Mucosa of stomach (tissue), 1 donor: Measurements from ENCODE around the gene PRR5.
"Not testable (repeated sequence)": the region's sequence is repeated elsewhere in the genome, so short reads cannot be mapped to it uniquely, and the experiment has no call there.

Experiments
- H3K27me3 ChIP-seq: one replicate; pipeline ENCODE4 v1.7.0; 2013; ENCODE audit warnings: mild to moderate bottlenecking, low read length; ENCODE audit not compliant: control insufficient read depth, insufficient read depth
- H3K36me3 ChIP-seq: one replicate; pipeline ENCODE4 v1.7.0; 2013; ENCODE audit warnings: low read length; ENCODE audit not compliant: control insufficient read depth, insufficient read depth
- H3K4me1 ChIP-seq: one replicate; pipeline ENCODE4 v1.7.0; 2013; ENCODE audit warnings: mild to moderate bottlenecking, low read length; ENCODE audit not compliant: control insufficient read depth, insufficient read depth
- H3K4me3 ChIP-seq: one replicate; pipeline ENCODE4 v1.7.0; 2013; ENCODE audit warnings: low read length
- H3K9ac ChIP-seq: one replicate; pipeline ENCODE4 v1.7.0; 2013; ENCODE audit warnings: mild to moderate bottlenecking, low read length, moderate library complexity
- H3K9me3 ChIP-seq: one replicate; pipeline ENCODE4 v1.7.0; 2013; ENCODE audit warnings: mild to moderate bottlenecking, low read length, moderate library complexity; ENCODE audit not compliant: control insufficient read depth
- donor health status: Pancreatic carcinoma.

Gene PRR5

DNA sequence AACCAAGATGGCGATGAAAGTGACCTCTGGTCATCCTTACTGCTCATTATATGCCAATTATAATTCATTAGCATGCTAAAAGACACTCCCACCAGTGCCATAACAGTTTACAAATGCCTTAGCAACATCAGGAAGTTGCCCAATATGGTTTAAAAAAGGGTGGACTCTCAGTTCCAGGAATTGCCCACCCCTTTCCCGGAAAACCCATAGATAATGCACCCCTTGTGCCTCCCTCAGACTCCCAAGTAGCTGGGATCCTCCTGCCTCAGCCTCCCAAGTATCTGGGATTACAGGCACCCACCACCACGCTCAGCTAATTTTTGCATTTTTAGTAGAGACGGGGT, 45.8 kb downstream of the PRR5 start:
- H3K9me3 ChIP-seq, H3K4me3 ChIP-seq, H3K9ac ChIP-seq, H3K27me3 ChIP-seq, H3K36me3 ChIP-seq: not testable (repeated sequence)
- H3K4me1 ChIP-seq: peaks cover 14% of the 10 kb centered on the region

DNA sequence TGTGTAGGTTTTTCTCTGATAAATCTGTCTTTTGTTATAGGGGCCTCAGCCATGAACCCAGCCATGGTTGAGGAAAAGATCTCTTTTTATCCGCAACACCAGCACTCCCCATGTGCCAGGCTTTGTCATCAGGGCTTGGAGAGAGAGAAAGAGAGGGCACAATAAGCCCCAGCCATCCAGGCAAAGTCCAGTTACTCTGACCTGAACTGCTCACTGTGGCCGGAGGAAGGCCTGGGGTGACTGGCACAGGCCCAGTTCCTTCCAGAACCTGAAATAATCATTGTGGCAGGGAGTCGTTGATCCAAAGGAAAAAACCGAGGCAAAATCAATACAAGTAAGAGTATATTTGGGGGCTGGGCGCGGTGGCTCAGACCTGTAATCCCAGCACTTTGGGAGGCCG, 46.5 kb downstream of the PRR5 start:
- Histone ChIP-seq H3K4me1 (peaks cover 17% of the 10 kb centered on the region), H3K27me3 (peaks cover 5% of the 10 kb centered on the region), H3K9me3 (no peaks in the 10 kb centered on the region), H3K36me3 (no peaks in the 10 kb centered on the region), H3K4me3 (no peak overlapping the region), H3K9ac (no peak overlapping the region)

DNA sequence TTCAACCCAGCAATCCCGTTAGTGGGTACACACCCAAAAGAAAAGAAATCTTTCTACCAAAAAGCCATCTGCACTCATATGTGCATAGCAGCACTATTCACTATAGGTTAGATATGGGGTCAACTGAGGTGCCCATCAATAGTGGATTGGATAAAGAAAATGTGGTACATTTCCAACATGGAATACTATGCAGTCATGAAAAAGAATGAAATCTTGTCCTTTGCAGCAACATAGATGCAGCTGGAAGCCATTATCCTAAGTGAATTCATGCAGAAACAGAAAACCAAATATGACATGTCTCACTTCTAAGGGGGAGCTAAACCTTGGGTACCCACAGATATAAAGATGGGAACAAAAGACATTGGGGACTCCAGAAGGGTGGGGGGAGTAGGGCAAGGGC, 48.5 kb downstream of the PRR5 start:
- Histone ChIP-seq H3K4me3 (no peak overlapping the region), H3K27me3 (peaks cover 5% of the 10 kb centered on the region), H3K9ac (no peak overlapping the region), H3K9me3 (no peaks in the 10 kb centered on the region), H3K4me1 (peaks cover 35% of the 10 kb centered on the region), H3K36me3 (no peaks in the 10 kb centered on the region)

DNA sequence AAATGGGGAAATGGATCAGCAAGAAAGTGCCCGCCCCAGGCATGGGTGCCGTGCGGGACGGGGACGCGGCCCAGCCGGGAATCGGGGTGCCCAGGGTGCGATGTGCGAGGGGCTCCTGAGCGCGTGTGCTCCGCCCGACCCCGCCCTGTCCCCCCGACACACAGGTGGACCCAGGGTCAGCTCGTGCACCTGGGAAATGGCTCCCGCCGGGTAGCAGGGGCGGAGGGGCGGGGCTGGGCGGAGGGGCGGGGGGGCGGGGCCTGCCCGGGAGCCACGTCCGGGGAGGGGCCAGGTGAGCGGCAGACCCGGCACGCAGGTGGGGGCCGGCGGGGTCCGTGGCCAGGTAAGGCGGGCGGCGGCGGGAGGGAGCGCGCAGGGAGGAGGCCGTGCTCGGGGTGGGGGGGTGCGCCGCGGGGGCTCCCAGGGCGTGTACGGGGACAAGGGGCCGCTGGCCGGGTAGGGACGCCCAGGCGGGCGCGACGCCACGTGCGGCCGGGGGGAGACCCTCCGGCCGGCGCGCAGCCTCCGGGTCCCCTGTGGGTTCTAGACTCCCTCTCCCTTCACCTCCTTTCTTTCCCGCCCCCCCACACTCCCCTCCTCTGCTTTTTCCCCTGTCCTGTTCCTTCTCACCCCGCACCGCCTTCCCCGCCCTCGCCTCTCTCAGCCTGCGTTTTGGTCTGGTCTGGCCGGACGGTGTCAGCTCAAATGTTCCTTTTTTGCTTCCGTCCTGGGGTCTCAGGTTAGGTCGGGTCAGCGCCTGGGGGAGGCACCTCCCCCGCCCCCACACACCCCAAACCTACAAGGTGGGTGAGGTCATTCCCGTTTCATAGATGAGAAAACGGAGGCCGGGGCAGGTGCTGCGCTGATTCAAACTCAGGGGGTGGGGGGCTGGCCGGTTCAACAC, 50.5 kb downstream of the PRR5 start, which contains the start of gene ARHGAP8:
TSS of gene ARHGAP8 (plus strand) at position 291 of the 904 bp plus-strand sequence. CDS start 33,953 bp downstream, outside the sequence.
- peak within 1 kb of the TSS; percentile 36 for H3K4me3 ChIP-seq
- H3K4me1 ChIP-seq: peaks cover 40% of the 10 kb centered on the region
- no peaks in the 10 kb centered on the region for H3K36me3 ChIP-seq
- H3K27me3 ChIP-seq: peaks cover 5% of the 10 kb centered on the region
- H3K9me3 ChIP-seq: no peaks in the 10 kb centered on the region
- peak within 1 kb of the TSS; percentile 59 for H3K9ac ChIP-seq

DNA sequence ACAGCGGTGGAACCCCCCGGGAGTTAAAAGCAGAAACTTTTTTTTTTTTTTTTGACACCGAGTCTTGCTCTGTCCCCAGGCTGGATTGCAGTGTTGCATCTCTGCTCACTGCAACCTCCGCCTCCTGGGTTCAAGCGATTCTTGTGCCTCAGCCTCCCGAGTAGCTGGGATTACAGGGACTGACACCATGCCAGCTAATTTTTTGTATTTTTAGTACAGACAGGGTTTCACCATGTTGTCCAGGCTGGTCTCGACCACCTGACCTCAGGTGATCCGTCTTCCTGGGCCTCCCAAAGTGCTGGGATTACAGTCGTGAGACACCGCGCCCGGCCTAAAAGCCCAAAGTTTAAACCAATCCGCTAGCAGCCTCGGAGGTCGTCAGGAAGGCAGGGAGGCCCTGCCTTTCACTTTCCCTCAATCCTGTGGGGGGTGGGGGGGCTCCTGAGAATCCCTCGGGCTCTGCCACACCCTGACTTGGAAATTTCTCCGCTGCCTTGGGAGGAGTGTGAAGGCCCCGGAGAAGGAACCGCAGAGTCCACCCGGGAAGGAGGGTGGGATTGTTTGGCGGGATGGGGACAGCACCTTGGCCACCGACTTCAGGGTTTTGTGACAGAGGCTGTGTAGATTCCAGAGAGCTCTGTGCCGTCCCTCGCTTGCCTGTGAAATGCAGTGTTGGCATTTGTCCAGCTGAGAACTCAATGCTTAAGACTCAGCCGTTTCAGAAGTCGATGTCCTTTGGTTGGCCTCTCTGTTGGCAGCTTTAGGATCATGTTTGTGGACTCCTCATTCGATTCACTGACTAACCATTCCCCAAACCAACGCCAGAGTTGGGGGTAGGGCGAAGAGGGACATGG, 51.4 kb downstream of the PRR5 start:
- no peaks in the 10 kb centered on the region for H3K9me3 ChIP-seq
- no peaks in the 10 kb centered on the region for H3K36me3 ChIP-seq
- peaks cover 5% of the 10 kb centered on the region for H3K27me3 ChIP-seq
- H3K9ac ChIP-seq: peak overlapping the region; percentile 59
- H3K4me1 ChIP-seq: peaks cover 31% of the 10 kb centered on the region
- H3K4me3 ChIP-seq: peak overlapping the region; percentile 36

DNA sequence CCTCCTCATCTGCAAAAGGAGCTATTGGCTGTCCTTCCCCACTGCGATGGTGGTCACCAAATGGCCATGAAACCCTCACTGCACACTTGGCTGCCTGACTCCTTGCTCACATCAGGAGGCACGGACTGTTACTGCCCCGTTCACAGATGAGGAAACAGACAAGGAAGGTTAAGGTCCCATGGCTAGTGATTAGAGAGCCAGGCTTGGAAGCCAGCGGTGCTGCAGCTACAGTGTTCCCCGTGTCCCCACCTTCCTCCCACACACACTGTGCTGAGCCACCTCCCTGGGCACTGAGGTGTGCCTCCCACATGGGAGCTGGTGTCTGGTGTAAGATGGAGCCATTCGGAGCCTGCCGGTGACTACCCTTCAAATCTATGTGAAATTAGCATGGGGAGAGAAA, 53.0 kb downstream of the PRR5 start:
- Histone ChIP-seq H3K9me3 (no peaks in the 10 kb centered on the region), H3K27me3 (peaks cover 5% of the 10 kb centered on the region)

DNA sequence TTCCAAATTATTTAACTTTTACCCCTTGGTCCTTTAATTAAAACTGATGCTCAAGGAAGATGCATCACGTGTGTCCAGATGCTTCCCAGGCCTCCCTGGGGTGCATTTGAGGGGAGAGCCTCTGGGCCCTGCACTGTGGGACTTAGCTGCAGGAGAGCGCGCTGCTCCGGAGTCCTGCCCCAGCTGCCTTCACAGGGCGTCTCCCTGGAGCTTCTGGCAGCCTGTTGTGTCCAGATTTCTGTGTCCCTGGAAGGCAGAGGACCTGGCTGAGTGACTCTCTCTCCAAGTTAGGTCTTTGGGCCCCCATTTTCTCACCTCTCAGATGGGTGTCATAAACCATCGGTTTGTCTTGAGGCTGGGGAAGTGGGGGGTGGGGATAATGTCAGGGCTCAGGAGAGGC, 53.4 kb downstream of the PRR5 start:
- Histone ChIP-seq H3K9ac (no peak overlapping the region), H3K36me3 (no peaks in the 10 kb centered on the region), H3K4me1 (peaks cover 33% of the 10 kb centered on the region), H3K9me3 (no peaks in the 10 kb centered on the region), H3K27me3 (peaks cover 5% of the 10 kb centered on the region), H3K4me3 (no peak overlapping the region)

More for the DNA sequence above, 53.0 kb downstream of the PRR5 start:
- Histone ChIP-seq H3K9ac (no peak overlapping the region), H3K4me1 (peaks cover 33% of the 10 kb centered on the region), H3K36me3 (no peaks in the 10 kb centered on the region), H3K4me3 (no peak overlapping the region)

DNA sequence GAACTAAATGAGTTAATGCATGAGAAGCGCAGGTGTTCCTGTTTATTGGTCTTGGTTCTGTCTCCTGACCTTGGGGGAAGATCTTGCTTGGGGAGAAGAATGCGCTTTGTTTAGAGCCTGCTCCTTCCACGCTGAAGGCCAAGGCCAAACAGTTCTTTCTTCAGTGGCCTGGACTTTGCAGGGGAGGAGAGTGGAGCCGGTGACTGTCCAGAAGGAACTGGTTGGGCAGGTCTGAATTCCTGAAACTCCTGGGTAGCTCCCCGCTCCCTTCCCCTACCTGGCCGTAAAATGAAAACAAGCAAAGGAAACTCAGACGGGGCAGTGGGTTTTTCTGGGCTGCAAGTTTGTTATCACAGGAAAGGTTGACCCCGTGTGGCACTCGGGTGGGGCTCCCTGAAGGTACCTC, 54.0 kb downstream of the PRR5 start:
- Histone ChIP-seq H3K4me3 (no peak overlapping the region), H3K9me3 (no peaks in the 10 kb centered on the region), H3K9ac (no peak overlapping the region), H3K36me3 (no peaks in the 10 kb centered on the region), H3K27me3 (peaks cover 5% of the 10 kb centered on the region), H3K4me1 (peaks cover 33% of the 10 kb centered on the region)

DNA sequence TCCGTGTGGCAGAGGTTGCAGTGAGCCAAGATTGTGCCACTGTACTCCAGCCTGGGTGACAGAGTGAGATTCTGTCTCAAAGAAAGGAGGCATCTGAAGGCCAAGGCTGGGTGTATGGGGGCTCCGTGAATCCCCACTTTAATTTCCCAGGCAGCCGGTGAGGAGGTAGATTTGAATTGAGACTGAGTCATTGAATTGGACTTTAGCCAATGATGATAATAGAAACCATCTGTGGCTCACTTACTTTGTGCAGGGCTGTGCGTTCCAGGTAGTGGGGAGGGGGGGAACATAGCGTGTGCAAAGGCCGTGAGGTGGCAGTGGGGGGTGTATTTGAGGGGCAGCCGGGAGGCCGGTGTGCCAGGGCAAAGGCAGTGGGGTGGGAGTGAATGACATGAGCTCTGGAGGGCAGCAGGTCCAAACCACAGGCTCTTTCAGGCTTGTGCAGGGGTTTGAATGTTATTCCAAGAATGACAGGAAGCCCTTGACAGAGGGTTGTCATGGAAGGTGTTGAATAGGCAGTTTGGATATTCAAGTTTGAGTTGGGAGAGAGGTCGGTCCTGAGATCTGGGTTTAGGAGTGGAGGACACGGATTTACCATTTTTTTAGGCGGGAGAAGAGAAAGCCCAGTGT, 56.5 kb downstream of the PRR5 start:
- H3K4me1 ChIP-seq: peaks cover 31% of the 10 kb centered on the region
- no peaks in the 10 kb centered on the region for H3K27me3 ChIP-seq
- H3K9ac ChIP-seq: no peak overlapping the region
- H3K36me3 ChIP-seq: no peaks in the 10 kb centered on the region
- no peak overlapping the region for H3K4me3 ChIP-seq
- no peaks in the 10 kb centered on the region for H3K9me3 ChIP-seq

DNA sequence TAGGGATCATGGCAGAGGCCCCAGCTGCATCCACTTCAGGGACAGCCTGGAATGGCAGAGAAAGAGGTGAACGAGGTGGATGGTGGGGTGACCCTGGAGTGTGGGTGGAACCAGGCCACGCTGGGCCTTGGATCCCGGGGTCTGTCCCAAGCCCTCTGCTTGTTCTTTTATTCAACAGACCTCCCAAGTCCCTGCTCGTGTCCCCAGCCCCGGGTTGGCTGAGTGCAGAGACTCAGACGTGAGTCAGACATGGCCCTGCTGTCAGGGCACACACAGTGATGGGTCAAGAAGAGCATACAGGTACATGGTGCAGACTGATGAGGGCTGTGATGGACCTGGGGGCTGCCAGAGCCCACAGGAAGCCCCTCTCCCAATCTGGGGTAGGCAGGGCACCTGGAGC, 57.0 kb downstream of the PRR5 start:
- no peaks in the 10 kb centered on the region for H3K9me3 ChIP-seq
- peaks cover 26% of the 10 kb centered on the region for H3K4me1 ChIP-seq
- H3K9ac ChIP-seq: no peak overlapping the region
- no peak overlapping the region for H3K4me3 ChIP-seq
- no peaks in the 10 kb centered on the region for H3K36me3 ChIP-seq
- no peaks in the 10 kb centered on the region for H3K27me3 ChIP-seq

DNA sequence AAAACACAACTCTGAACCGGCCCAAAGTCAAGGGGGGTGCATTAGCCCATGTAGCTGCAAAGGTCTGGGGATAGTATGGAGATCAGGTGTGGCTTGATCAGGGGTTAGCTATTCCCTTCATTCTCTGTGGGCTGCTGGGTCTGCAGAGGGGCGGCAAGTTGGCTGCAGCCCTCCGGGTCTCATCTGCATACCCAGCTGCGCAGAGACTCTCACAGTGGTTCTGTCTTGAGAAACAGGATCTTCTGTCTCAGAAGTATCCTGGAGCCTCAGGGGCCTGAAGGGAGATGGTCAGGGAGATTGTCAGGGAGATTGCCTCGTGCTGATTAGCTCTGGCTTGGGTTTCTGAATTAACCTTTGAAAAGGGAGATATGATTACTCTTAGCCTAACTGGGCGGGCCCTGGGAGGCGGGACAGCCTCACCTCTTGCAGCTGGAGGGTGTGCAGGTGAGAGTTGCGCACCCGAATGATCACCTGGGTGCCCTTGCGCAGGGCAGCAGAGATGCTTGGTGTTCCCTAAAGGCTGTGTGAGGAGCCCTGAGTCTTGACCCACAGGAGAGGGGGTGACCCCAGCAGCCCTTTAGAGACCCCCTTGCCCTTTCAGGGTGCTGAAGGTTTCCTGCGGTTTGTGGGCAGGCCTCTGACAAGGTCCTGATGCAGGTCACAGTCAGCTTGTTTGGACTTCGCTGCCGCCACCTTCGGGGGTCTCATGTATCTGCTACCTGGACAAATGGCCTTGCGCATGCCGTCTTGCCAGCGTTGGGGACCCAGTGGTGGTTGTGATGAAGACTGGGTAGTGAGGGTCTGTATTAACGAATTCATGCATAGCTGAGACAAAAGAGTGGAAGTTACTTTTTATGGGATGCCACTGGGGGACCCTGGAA, 57.7 kb downstream of the PRR5 start:
- Histone ChIP-seq H3K9me3 (no peaks in the 10 kb centered on the region), H3K9ac (no peak overlapping the region), H3K4me1 (peaks cover 21% of the 10 kb centered on the region), H3K27me3 (no peaks in the 10 kb centered on the region), H3K4me3 (no peak overlapping the region), H3K36me3 (no peaks in the 10 kb centered on the region)
